ENCODE results near the gene KRTAP10-12. TPM values are rescaled to one million over a fixed set of nuclear protein-coding genes. Genes with fewer than 3 reads are reported as not detected.
"Not testable (repeated sequence)": the region's sequence is repeated elsewhere in the genome, so short reads cannot be mapped to it uniquely, and the experiment has no call there.

KRTAP10-12 gene, protein sequence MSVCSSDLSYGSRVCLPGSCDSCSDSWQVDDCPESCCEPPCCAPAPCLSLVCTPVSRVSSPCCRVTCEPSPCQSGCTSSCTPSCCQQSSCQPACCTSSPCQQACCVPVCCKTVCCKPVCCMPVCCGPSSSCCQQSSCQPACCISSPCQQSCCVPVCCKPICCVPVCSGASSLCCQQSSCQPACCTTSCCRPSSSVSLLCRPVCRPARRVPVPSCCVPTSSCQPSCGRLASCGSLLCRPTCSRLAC
- total RNA-seq: not detected

GRCh38 chr21:44697172-44697810 is at the start of gene KRTAP10-12:
KRTAP10-12 (plus strand) TSS chr21:44697172; CDS start chr21:44697202, 30 bp downstream.
- H3K36me3 ChIP-seq; H3K27ac ChIP-seq; DNase-seq (ENCODE audit: low spot score in 2 of 2); H3K4me3 ChIP-seq; intact Hi-C loops (cut with DNase I; ENCODE audit: low total_unique reads); H3K4me1 ChIP-seq: not testable (repeated sequence)
- H3K9me3 ChIP-seq: peaks cover 10 to 19% of the 10 kb centered on the region in 2 donors
- peaks cover 2 to 55% of the 10 kb centered on the region in 2 donors for H3K27me3 ChIP-seq

- no peak for DNase-seq (ENCODE audit: low spot score in 2 of 2)
- no peak overlapping the region for H3K4me3 ChIP-seq
- no peaks in the 10 kb centered on the region for H3K4me1 ChIP-seq
- TF ChIP-seq CTCF (IDR thresholded peaks at IDR 0.05): no peak
- TF ChIP-seq POLR2A (IDR thresholded peaks at IDR 0.05): no peak
- TF ChIP-seq POLR2AphosphoS5 (IDR thresholded peaks at IDR 0.05): no peak
- intact Hi-C loops (cut with DNase I; ENCODE audit: low total_unique reads): no loop called here
- no peak overlapping the region for H3K27ac ChIP-seq
- H3K36me3 ChIP-seq: no peaks in the 10 kb centered on the region
- peaks cover 16 to 23% of the 10 kb centered on the region in 2 donors for H3K9me3 ChIP-seq
- peaks cover 0 to 33% of the 10 kb centered on the region in 2 donors for H3K27me3 ChIP-seq
Observed at GRCh38 chr21:44647222-44647552, 49.8 kb upstream of the KRTAP10-12 start.

DNA sequence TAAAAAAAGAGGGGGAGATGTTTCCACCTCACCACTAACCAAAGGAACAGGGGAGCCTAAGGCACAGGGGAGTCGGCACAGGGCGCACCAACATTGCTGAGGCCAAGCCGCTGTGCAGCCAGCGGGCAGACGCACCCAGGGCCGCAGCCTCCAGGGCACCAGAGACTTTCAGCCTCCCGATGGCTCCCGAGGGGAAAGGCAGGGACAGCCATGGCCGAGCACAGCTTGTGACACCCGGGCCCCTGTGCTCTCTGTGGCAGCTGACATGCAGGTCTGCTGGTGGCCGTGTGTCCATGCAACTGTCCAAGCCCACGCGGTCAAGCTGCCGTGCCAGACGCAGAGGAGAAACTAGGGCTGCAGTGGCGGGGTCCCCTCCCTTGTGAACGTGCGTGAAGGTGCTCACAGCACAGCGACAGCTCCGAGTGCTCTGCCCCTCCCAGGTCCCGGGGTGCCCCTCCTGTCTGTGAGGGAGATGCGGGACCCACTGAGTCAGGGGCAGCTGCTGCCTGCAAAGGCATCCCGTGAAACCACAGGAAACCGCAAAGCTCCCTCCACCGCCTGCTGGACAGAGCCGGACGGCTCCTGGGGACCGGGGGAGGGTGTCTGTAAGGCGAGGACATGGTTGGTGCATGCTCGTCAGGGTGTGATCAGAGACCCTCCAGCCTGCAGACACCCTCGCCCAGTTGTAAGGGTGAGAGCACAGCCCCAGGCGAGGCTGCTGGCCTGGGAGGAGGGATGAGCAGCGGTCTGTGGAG is 48.2 kb upstream of the KRTAP10-12 start:
- no peak for TF ChIP-seq POLR2AphosphoS5 (IDR thresholded peaks at IDR 0.05)
- Histone ChIP-seq H3K4me1 (no peaks in the 10 kb centered on the region), H3K27ac (no peak overlapping the region), H3K4me3 (no peak overlapping the region), H3K27me3 (peaks cover 0 to 33% of the 10 kb centered on the region in 2 donors), H3K36me3 (no peaks in the 10 kb centered on the region), H3K9me3 (peaks cover 15 to 18% of the 10 kb centered on the region in 2 donors)
- intact Hi-C loops (cut with DNase I; ENCODE audit: low total_unique reads): no loop called here
- DNase-seq (ENCODE audit: low spot score in 2 of 2): no peak

GRCh38 chr21:44649521-44650100 is 47.4 kb upstream of the KRTAP10-12 start:
- H3K36me3 ChIP-seq: no peaks in the 10 kb centered on the region
- no peak for DNase-seq (ENCODE audit: low spot score in 2 of 2)
- peaks cover 9 to 13% of the 10 kb centered on the region in 2 donors for H3K9me3 ChIP-seq
- peaks cover 0 to 33% of the 10 kb centered on the region in 2 donors for H3K27me3 ChIP-seq
- TF ChIP-seq POLR2A (IDR thresholded peaks at IDR 0.05) (no peak), CTCF (IDR thresholded peaks at IDR 0.05) (no peak), POLR2AphosphoS5 (IDR thresholded peaks at IDR 0.05) (no peak)
- H3K4me1 ChIP-seq: no peaks in the 10 kb centered on the region
- intact Hi-C loops (cut with DNase I; ENCODE audit: low total_unique reads): no loop called here
- H3K4me3 ChIP-seq: no peak overlapping the region
- H3K27ac ChIP-seq: no peak overlapping the region

DNA sequence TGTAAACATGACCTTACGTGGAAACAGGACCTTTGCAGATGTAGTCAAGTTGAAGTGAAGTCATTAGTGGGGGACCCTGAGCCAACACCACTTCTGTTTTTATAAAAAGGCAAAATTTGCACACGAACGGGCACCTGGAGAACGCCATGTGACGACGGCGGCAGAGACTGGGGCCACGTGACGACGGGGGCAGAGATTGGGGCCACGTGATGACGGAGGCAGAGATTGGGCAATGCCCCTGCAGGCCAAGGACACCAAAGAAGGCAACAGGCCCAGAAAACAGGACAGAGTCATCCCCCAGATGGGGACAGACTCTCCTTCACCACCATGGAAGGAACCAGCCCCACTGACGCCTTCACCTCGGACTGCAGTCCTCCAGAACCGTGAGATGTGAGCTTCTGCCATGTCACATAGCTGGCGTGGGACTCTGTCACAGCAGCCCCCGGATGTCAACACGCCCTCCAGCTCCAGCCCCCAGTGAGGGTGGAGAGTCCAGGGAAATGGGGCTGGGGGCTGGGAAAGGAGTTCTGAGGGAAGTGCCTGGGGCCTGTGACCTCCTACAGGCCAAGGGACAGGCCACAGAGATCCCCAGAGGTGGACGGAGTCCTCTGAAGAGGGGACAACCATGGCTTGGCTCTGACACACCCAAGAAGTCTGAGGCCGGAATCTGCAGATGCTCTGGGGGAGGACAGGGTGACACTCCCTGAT is 46.6 kb upstream of the KRTAP10-12 start:
- Histone ChIP-seq H3K27ac (no peak overlapping the region), H3K9me3 (peaks cover 1 to 8% of the 10 kb centered on the region in 2 donors), H3K27me3 (peaks cover 0 to 33% of the 10 kb centered on the region in 2 donors), H3K36me3 (no peaks in the 10 kb centered on the region), H3K4me3 (no peak overlapping the region), H3K4me1 (no peaks in the 10 kb centered on the region)
- intact Hi-C loops (cut with DNase I; ENCODE audit: low total_unique reads): no loop called here
- DNase-seq (ENCODE audit: low spot score in 2 of 2): no peak
- TF ChIP-seq CTCF (IDR thresholded peaks at IDR 0.05) (no peak), POLR2AphosphoS5 (IDR thresholded peaks at IDR 0.05) (no peak), POLR2A (IDR thresholded peaks at IDR 0.05) (no peak)

Data from breast epithelium (tissue), 4 donors.